Measurements from ENCODE around the gene PCBP2. TPM values are rescaled to one million over a fixed set of nuclear protein-coding genes. Genes with fewer than 3 reads are reported as not detected.
A peak's percentile ranks its signal among the peaks of the same experiment; 100 is the strongest.

PCBP2 gene
- total and polyA plus RNA-seq, 2 of the 4 experiments (the other 2 are of a cell fraction), result 190 to 586 TPM

GRCh38 chr12:53498235-53498630 is 46.3 kb downstream of the PCBP2 start:
- peak overlapping the region; percentile 75 for H3K4me2 ChIP-seq (ENCODE audit: low read depth, low read length)
- peaks cover 25% of the 10 kb centered on the region for H3K4me1 ChIP-seq (ENCODE audit: control insufficient read depth, insufficient read depth, low read length)
- H4K91ac ChIP-seq (ENCODE audit: insufficient read depth, low read depth, low read length), result peak overlapping the region; percentile 57; the same call in 1 of the 2 replicates
- H3K4ac ChIP-seq (ENCODE audit: low read depth, low read length), result peak overlapping the region; percentile 93
- dilution Hi-C loops (cut with HindIII; ENCODE audit: low sequenced_read_pairs, unreplicated experiment), result no loop called here
- DNase-seq (no peak), ATAC-seq (ENCODE audit: low read depth) (no peak)
- no peak overlapping the region for H4K5ac ChIP-seq (ENCODE audit: low read depth, low read length)
- no peak overlapping the region for H2BK5ac ChIP-seq (ENCODE audit: low read depth, low read length, poor library complexity, severe bottlenecking)
- no peak overlapping the region for H2AFZ ChIP-seq (replicated peaks; ENCODE audit: low read length, poor library complexity)
- no peaks in the 10 kb centered on the region for H3K27me3 ChIP-seq (ENCODE audit: control insufficient read depth, insufficient read depth, low read length)
- peaks cover 3% of the 10 kb centered on the region for H4K20me1 ChIP-seq (ENCODE audit: insufficient read depth, low read length)
- peak overlapping the region; percentile 73; the same call in 1 of the 2 replicates for H3K23ac ChIP-seq (ENCODE audit: low read depth, low read length)
- no peak overlapping the region for H2BK120ac ChIP-seq (ENCODE audit: low read depth, low read length)
- no CpG with 5 or more reads among the region's 2 CpGs for WGBS, 2 experiments (ENCODE audit: extremely low coverage in 2 of 2, insufficient read length in 1 of 2)
- H3K56ac ChIP-seq (ENCODE audit: extremely low read depth, insufficient read depth, low read length), result no peak overlapping the region
- H3K79me1 ChIP-seq (ENCODE audit: low read depth in 1 of 2, low read length in 2 of 2), result peaks cover 29 to 81% of the 10 kb centered on the region in 2 experiments; a peak in 3 of 4 replicates
- no TSS peak for BruUV-seq (replicated peaks)
- no peak overlapping the region for H2BK15ac ChIP-seq (ENCODE audit: low read depth, low read length)
- peak overlapping the region; percentile 95; the same call in 1 of the 2 replicates for H3K9ac ChIP-seq (ENCODE audit: low read depth, low read length)
- H2AK5ac ChIP-seq (ENCODE audit: low read depth, low read length), result peak overlapping the region; percentile 95
- H3K14ac ChIP-seq (replicated peaks; ENCODE audit: low read depth, low read length), result peak overlapping the region; percentile 92
- intact Hi-C loops (cut with micrococcal nuclease), result no loop called here
- H2AK9ac ChIP-seq (replicated peaks; ENCODE audit: low read depth, low read length, poor library complexity), result peak overlapping the region; percentile 99
- no peak overlapping the region for H2BK20ac ChIP-seq (ENCODE audit: low read depth, low read length)
- ChIA-PET POLR2A (ENCODE audit: unreplicated experiment) (interaction anchor here (0.9 kb wide), 1 partner anchor 15 kb away, joined by 5 read pairs; no protein-coding TSS in a partner anchor), CTCF (interaction anchor here (1.0 kb wide), 1 partner anchor 24 kb away, joined by 3 read pairs; no protein-coding TSS in a partner anchor)
- in situ Hi-C loops (cut with MboI; ENCODE audit: low sequenced_read_pairs), result no loop called here
- peak overlapping the region; percentile 92; the same call in 1 of the 2 replicates for H3K27ac ChIP-seq (ENCODE audit: insufficient read depth, low read length)
- H3K36me3 ChIP-seq (ENCODE audit: control insufficient read depth, insufficient read depth, low read length), result peaks cover 4% of the 10 kb centered on the region; the same call in 1 of the 2 replicates
- H3K18ac ChIP-seq (ENCODE audit: low read depth, low read length), result no peak overlapping the region
- H4K8ac ChIP-seq (ENCODE audit: low read depth in 2 of 2, low read length in 2 of 2), result peak overlapping the region in 1 of 2 experiments; percentile 91; a peak in 1 of 4 replicates
- H3K9me3 ChIP-seq (ENCODE audit: control insufficient read depth, insufficient read depth, low read length), result no peaks in the 10 kb centered on the region
- peak overlapping the region; percentile 64 for H3K4me3 ChIP-seq (ENCODE audit: insufficient read depth, low read depth, low read length)
- peaks cover 47% of the 10 kb centered on the region for H3K9me1 ChIP-seq (ENCODE audit: insufficient read depth, low read length)
- TF ChIP-seq BHLHE40 (IDR thresholded peaks at IDR 0.05; ENCODE audit: low read depth, low read length), result no peak
- no peak for TF ChIP-seq SMC3 (IDR thresholded peaks at IDR 0.05; ENCODE audit: low read depth, low read length)
- TF ChIP-seq MXI1 (IDR thresholded peaks at IDR 0.05; ENCODE audit: borderline replicate concordance, low read depth, low read length), result no peak
- TF ChIP-seq POLR2A (IDR thresholded peaks at IDR 0.05; ENCODE audit: low read depth, low read length), result no peak
- TF ChIP-seq RFX5 (IDR thresholded peaks at IDR 0.05; ENCODE audit: low read depth, low read length), result no peak
- TF ChIP-seq ELK1 (IDR thresholded peaks at IDR 0.05; ENCODE audit: borderline replicate concordance, low read depth, low read length), result no peak

Measured in IMR-90 (cell line).